ENCODE data around the gene KCNT1.

The KCNT1 gene

DNA sequence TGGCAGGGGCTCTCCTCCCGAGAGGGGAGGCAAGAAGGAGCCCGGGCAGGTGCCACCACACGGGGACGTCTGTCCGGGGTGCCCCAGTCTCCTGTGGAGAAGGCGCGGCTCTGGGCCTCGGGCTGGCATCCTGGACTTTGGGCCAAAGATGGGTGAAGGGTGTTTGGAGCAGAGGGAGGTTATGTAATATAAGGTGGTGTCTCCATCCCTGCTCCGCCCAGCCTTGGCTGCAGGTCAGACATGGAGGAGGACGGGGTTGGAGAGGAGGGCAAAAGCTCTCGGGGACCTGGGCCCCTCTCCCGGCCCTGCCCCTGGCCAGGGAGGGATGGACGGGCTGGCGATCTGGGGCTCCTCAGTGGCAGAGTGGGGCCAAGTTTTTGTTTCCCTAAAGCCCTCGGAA, 1.5 kb upstream of the KCNT1 start:
- no peak for DNase-seq (ENCODE audit: low read depth)

DNA sequence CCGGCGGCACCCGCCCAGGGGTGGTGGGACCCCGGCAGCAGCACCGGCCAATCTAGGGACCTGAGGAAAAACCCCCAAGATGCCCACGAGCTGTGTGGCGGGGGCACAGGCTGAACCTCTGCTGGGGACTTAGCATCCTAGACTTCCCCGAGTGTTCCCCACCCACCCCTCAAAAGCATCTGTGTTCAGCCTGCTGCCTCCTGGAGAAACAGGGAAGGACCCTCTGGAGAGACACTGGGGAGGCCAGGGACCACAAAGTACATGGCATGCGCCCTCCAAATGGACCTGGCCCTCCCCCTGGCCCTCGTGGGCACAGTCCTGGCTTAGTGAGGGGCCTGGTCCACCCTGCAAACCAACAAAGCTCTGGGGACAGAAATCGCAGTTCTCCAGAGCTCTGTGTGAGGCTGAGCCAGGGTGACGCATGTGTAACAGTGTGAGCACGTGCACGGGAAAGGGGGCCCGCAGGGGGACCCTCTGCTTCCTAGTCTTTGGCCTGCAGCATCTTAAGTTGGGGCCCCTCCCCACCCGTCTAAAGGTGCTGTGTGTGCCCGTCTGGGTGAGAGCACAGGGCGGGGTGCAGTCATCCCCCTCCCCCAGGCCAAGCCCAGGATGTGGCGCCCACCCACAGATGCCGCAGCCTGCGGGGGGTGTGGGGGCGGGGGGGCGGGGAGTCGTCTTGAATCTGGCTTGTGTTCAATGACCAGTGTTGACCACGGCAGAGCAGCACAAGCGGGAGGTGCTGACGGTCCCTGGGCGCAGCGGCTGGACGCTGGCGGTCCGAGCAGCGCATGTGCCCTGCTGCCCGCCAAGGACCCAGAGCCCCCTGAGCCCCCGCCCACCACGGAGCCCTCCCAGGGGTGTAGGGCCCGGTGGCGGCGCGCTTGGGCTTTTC, 672 bp upstream of the KCNT1 start:
- peak; percentile 30 for DNase-seq (ENCODE audit: low read depth)

DNA sequence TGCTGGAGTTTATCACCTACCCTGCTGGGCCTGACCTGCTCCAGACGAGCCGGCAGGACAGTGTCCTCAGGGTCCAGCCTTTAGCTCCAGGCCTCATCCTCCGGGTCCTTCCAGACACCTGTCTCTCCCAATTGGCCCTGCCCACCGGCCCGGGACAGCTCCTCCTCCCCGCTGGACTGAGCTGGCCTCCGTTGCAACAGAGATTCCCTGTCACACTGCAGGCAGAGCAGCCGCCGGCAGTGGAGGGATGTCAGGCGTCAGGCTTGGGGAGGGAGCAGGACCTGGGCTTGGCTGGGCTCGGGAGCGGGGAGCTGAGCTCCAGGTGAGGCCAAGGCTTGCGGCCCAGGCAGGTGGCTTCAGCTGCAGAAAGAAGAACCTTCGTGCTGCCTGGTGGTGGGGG, 1.7 kb downstream of the KCNT1 start:
- no peak for DNase-seq (ENCODE audit: low read depth)

DNA sequence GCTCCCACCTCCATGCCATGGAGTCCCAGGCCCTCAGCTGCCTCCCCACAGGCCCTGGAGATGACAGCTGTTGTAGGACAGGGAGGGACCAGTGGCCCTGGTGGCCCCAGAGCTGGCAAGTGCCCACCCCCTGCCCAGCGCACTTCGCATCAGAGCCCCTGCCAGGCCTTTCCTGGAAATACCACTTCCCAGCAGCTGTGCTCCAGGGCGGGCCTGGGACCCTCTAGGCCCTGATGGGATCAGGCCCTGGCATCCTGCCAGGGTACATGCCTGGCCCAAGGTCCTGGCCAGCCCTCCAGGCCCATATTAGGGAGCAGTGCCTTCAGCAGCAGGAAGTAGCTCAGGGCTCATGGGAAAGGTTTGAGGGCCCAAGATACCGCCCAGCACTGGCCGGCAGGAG, 2.5 kb downstream of the KCNT1 start:
- DNase-seq (ENCODE audit: low read depth) = no peak

DNA sequence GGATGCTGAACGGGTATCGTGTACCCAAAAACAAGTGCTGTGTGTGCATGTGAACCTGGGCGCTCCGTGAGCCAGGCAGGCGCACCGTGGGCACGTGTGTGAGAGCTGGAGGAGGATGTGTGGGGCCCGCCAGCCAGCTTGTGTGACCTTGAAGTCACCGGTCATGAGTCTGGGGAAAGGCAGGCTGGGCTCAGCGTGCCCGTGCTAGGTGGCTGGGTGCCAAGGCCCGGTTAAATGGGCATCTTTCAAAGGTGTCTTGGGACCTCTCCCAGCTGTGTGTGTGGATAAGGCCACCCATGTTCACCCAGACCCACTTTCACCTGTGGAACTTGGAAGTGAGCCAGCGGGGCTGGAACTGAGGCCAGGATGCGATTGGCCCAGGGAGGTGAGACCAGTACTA, 3.4 kb downstream of the KCNT1 start:
- no peak for DNase-seq (ENCODE audit: low read depth)

DNA sequence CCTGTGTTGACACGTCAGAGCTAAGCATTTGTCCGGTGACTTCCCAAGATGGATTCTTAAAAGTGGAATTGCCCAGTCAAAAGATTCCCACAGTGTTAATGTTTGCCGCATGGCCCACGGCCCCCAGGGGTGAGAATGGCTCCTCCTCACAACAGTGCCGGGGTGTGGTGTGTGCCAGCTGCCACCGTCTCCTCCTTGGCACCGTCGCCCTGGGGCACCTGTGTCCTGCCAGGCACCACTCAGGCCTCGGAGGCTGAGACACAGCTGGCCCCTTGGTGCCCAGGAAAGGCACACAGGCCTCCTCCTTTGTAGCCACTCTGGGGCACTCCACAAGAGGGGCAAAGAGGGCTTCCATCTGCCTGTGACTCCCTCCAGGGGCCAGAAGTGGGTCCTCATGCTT, 4.3 kb downstream of the KCNT1 start:
- no peak for DNase-seq (ENCODE audit: low read depth)

DNA sequence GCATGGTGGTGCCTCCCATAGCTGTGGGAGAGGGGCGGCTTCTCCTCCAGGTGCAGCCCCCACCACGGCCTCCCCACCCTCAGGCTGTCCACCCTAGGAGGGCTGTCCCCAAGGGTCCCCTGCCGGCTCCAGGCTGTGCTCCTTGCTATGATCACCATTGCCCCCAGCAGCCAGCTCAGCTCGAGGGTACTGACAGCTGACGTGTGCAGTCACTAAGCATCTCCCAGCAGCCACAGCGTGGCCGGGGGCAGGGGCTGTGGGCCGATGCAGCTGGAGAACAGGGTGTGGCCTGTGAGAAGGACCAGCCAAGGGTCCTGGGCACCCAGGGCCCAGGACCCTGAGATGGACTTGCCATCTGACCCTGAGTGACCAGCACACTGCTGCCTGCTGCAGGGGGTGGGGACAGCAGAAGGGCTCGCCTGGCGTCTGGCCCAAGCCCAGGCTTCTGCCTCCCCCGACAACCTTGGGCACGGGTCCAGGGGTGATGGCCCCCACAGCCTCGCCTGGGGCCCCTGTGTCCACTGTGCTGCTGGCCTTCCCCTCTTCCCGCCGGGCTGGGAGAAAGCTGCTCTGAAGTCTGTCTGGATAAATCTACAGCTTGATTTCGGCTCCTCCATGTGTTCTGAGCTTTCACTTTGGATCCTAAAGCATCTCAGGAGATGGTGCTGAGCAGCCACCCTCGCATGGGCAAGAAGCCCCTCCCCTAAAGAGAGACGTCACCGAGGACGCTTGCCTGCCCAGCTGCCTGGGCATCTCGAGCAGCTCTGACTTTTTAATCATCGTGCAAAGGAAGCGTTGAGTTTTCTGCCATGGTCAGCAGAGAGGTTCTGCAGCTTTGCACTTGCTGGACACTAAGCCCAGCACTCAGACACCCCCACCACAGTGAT, 5.5 kb downstream of the KCNT1 start:
- DNase-seq (ENCODE audit: low read depth) = no peak

DNA sequence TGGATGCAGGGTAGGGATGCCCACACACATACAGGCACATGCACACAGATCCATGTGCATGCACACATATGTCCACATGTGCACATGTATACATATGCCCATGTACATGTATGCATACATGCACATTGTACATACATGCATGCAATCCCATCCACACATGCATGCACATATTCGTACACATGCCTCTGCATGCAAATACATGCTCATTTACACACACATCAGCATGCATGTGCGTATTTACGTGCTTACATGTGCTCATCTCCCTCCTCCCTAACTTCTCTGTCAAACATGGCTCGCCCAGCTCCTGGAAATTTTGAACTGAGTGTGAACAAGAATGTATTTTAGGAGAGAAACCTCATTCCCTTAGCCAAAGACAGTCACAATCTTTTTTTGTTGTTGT, 6.2 kb downstream of the KCNT1 start:
- DNase-seq (ENCODE audit: low read depth) = no peak

DNA sequence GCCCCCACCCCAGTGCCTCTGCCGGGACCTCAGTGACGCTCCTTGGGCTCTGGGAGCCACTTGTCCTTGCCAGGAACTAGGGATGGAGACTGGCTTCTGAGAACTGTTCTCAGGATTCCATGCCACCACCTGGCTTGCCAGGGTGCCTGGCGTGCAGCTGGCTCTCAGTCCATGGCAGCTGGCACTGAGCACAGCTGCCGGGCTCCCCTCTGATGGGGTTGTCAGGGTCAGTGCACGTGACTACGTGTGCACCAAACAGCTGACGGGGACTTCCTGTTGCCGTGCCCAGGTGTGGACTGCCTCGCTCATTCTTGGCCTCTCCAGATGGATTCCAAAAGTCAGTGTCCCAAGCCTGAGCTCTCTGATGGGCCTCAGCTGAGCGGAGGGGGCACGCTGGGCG, 9.4 kb downstream of the KCNT1 start:
- no peak for DNase-seq (ENCODE audit: low read depth)

DNA sequence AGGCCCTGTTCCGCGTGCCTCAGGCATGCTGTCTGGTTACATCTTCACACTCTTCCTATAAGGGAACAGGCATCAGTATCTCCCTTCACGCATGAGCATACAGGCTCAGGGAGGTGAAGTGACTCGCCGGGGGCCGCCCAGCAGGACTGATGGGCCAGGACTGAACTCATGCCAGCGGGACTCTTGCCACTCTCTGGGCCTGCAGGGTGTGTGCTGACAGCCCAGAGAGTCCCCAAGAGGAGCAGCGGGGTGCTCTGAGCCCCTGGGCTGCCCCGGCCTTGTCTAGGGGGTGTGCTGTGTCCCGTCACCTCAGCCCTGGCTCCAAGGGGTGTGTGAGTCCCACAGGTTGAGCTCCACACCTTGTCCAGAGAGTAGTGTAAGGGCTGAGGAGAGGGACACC, 9.9 kb downstream of the KCNT1 start:
- no peak for DNase-seq (ENCODE audit: low read depth)

DNA sequence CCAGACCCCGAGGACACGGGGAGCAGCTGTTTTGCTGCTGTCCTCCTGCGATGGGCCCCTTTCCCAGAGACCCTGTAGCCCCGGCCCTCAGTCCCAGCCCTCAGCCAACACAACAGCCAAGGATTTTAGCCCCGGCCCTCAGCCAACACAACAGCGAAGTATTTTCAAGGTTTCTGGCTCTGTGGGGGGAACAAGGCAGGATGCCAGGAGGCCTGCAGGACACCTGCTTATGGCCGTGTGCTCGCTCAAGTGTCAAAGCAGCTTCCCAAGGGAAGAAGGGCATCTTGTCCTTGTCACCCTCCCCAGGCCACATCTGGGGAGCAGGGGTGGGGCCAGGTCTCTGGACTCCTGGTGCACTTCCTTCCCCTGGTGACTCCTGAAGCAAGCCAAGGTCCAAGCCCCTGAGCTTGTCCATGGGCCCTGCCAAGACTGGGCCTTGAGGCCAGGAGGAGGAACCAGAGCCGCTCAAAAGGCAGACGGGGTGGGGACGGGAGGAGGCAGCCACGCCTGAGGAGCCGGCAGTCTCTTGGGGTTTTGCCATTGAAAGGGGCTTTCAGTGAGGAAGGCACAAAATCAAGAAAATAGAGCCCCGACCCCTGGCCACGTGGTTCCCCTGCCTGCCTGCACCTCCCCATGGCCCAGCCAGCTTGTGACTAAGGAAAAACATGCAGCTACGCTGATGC, 10.8 kb downstream of the KCNT1 start:
- no peak for DNase-seq (ENCODE audit: low read depth)

DNA sequence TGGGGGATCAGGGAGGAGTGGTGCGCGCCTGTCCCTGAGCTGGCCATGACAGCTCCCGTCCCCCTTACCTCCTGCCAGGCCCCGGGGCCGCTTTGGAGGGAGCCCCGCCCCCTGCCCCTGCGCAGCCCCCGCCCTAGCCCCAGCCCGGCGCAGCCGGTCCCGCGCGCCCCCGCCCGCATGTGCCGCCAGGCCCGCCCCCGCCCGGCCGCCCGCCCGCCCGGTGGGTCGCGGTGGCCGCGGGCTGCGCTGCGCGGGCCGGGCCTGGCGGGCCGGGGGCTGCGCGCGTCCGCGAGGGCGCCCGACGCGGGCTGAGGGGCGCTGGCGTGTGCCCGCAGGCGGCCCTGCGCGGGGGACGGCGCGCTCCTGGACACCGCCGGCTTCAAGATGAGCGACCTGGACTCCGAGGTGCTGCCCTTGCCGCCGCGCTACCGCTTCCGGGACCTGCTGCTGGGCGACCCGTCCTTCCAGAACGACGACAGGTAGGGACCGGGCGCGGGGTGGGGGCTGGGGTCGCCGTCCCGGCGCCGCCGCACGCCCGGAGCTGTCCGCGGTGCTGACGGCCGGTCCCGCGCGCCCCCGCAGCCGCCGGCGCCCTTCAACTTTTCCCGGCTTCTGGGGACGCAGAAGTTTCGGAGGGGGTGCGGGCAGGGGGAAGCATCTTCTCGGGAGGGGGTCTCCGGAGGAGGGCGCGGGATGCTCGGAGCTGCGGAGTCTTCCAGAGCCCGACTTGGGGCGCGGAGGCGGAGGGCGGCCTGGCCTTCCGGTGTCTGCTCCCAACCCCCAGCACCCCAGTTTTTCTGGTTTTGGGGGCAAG, 12.5 kb downstream of the KCNT1 start:
- no peak for DNase-seq (ENCODE audit: low read depth)

DNA sequence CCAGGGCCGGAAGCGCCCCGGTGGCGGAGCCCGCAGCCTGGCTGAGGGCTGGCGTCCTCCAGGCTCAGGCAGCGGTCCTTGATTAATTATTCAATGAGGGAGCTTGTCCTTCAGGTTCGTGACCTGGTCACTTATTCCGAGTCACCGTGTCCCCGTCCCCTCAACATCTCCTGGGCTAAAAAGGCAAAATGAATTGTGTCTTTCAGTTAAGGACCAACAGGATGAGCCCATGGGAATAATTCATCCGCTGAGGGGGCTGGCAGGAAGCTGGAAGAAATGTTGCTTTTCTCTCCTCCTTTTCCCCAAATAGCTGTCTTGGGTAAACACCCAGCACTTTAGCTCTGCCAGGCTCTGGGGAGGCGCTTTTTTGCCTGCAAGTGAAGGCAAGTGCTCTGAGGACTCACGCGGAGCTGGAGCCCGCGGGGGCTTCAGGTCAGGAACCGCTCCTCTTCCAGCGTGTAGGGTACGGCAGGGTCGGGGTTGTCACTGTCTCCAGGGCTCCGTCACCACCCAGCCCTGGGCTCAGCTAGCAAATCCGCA, 13.1 kb downstream of the KCNT1 start:
- DNase-seq (ENCODE audit: low read depth) = no peak

DNA sequence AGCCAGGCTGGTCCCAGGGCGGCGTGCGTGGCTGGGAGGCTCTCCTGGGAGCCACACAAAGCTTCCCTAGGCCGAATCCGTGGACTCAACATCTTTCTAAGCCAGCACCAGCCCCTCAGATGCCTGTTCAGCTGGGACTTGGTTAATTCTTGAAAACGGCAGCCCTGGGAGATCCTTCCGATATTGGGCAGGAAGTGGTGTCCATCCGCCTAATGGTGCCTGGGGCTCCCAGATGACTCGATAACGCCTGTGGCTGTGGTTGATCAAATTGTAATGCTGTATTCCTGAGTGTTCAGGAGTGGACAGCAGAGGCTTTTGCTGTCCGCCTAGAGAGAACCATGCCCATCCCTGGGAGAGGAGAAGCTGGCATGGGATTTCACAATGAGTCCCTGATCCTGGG, 14.1 kb downstream of the KCNT1 start:
- no peak for DNase-seq (ENCODE audit: low read depth)

DNA sequence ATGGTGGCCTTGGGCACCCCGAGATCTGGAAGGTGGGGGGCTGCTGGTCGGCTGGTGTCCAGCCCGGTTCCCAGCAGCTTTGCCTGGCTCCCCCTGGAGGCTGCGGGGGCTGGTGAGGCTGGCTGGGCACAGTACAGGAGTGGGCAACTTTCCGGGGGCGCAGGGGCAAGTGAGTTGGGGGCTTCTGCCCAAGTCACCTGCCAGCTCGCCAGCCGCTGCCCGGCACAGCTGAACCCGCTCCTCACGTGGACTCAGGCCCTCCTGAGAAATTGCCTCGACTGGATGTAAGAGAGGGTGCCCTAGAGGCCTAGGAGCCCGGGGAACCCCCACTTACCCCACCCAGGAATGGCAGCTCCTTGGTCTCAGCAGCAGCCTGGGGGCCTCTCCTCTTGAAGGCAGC, 15.4 kb downstream of the KCNT1 start:
- DNase-seq (ENCODE audit: low read depth) = no peak

DNA sequence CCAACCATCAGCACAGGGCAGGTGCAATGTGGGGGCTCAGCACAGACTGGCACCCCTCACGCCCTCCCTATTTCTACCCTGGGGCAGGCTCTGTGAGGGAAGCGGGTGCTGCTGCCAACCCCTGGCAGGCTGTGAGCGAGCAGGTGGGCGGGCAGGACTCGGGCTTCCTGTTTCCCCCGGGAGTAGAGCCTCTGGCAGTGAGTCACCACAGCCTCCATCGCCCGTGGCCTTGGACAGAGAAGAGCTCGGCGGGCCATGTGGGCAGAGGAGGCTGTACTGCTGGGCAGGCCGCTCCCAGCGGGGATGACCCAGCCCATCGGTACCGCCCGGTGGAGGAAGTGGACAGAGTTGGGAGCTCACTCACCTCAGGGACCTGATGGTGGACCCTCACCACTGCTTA, 16.6 kb downstream of the KCNT1 start:
- no peak for DNase-seq (ENCODE audit: low read depth)

DNA sequence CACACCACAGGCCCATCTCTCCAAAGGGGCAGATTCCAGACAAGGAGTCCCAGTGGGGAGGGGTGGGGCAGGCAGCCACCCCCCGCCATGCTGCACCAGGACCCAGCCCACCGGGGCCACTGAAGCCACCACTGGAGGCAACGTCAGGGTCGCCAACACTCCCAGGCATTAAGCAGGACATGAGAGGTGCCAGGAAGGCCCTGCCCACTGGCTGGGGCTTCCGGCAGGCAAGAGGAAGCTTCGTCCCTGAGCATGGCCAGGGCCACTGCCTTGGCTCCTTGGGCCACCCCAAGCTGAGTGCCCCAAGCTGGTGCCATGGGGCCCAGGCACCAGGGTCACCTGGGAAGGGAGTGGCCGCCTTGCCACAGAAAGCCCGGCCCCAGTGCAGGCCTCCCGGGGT, 17.5 kb downstream of the KCNT1 start:
- no peak for DNase-seq (ENCODE audit: low read depth)

DNA sequence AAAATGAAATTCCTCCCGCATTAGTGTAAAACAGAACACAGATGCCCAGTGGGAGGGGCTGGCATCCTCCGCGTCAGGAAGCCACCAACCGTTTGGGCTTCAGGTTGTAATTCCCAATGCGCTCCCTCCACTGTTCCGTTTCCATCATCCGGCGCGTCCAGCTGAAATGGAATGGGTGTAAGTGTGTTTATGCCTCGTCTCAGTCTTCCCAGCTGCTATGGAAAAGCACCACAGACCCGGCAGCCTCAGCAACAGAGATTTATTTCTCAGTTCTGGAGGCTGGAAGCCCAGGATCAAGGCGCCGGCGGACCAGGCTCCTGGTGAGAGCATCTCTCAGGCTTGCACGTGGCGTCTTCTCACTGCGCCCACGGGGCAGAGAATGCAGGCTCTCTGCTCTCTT, 20.4 kb downstream of the KCNT1 start:
- DNase-seq (ENCODE audit: low read depth) = no peak

DNA sequence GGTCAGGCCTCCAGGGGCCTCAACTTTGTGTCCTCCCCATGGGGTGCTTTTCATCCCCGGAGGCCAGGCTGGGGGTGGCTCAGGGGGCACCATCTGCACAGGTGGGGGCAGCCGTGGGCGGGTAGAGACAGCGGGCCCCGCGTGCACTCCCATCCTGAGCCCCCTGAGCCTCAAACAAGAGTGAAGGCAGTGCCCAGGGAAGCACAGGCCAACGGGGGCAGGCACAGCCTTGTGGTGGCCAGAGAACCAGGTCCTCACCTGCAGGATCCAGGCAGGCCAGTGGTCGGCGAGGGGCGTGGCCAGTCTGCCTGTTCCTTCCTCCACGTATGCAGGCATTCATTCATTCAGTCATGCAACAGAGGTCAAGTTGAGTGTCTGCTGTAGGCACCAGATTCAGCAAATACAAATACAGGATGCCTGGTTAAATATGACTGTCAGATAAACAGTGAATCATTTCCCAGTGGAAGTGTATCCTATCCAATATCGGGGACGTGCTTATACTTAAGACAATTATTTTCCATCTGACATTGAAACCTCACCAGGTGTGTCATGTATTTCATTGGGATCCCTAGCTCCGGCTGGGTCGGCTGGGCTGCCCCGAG, 22.3 kb downstream of the KCNT1 start:
- no peak for DNase-seq (ENCODE audit: low read depth)

DNA sequence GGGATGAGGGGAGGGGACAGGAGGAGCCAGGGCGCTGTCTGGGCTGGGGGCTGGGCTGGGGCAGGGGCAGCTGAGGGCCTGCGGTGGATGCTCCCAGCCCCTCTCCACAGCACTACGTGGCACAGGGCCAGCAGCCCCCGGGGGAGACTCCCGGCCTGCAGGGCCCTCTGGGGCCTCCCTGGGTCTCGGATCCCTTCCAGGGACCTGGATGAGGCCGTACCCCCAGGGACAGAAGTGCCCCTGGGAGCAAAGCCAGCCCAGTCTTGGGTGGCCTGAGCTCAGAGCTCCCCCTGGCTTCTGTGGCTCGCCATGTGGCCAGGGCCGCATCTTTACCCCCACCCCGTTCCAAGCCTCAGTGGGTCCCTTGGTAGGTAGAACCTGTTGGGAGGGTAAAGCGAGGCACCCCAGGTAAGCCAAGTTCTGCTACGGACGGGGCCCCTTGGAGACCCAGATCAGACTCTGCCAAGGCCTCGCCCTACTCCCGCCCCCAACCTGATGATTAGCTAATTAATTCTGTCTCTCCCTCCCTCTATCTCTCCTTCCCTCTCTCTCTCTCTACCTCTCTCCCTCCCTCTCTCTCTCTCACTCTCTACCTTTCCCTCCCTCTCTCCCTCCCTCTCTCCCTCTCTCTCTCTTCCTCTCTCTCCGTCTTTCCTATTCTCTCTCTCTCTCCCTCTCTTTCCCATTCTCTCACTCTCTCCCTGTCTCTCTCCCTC, 24.3 kb downstream of the KCNT1 start:
- DNase-seq (ENCODE audit: low read depth) = no peak

All from stimulated activated CD8-positive, alpha-beta memory T cell treated with anti-CD3 and anti-CD28 coated beads, Interleukin-12 subunit alpha, Interleukin-12 subunit beta, amount 100 ng/mL, for 4 hours (primary cell).